ENCODE measurements around the gene ABHD2. TPM values are rescaled to one million over a fixed set of nuclear protein-coding genes. Genes with fewer than 3 reads are reported as not detected.

Gene ABHD2
- total RNA-seq, 1 donor from 2014 or later = 32.9 TPM

DNA sequence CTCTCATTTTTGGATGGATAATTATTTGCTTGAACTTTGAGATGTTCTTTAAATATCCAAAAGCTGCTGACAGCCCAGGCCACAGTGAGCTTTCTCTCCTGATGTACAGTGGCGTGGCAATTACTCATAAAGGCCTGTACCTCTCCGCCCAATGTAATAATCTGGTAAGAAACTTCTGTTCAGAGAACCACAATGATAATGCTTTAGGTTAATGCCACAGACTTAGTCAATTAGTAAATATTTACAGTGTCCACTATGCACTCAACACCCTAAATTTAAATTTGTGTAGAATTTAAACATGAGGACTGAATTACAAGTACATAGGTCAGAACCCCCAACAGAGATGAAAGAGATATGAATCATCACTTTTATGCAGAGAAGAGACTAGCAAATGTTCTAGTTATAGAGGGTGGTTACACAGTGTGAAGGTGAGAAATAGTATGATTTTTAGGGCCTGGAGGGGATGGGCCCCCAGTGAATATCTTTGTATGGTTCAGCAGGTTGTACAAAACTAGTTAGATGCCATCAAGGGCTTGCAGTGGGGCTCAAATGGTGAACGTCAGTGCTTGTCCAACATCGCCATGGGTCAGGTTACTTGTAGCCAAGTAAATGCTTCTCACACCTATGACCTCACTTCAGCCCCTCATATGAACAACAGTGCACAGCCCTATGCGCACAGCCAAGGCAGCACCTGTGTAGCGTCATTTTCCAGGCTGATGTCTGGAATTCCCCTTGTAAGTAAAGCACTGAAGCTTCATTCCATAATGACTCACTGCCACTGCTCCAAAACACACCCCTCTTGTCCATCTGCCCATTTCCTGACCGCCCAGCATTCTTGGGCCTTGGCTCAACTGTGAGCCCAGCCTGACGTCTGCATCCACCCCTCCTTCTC, 13.3 kb downstream of the ABHD2 start:
- no peak overlapping the region for H3K4me3 ChIP-seq (ENCODE audit: low read depth, low read length)
- DNase-seq (ENCODE audit: low read depth) = peak; percentile 97
- TF ChIP-seq, protein P1, sequence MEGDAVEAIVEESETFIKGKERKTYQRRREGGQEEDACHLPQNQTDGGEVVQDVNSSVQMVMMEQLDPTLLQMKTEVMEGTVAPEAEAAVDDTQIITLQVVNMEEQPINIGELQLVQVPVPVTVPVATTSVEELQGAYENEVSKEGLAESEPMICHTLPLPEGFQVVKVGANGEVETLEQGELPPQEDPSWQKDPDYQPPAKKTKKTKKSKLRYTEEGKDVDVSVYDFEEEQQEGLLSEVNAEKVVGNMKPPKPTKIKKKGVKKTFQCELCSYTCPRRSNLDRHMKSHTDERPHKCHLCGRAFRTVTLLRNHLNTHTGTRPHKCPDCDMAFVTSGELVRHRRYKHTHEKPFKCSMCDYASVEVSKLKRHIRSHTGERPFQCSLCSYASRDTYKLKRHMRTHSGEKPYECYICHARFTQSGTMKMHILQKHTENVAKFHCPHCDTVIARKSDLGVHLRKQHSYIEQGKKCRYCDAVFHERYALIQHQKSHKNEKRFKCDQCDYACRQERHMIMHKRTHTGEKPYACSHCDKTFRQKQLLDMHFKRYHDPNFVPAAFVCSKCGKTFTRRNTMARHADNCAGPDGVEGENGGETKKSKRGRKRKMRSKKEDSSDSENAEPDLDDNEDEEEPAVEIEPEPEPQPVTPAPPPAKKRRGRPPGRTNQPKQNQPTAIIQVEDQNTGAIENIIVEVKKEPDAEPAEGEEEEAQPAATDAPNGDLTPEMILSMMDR (conservative IDR thresholded peaks at IDR 0.05; ENCODE audit: low read depth, low read length) = no peak

DNA sequence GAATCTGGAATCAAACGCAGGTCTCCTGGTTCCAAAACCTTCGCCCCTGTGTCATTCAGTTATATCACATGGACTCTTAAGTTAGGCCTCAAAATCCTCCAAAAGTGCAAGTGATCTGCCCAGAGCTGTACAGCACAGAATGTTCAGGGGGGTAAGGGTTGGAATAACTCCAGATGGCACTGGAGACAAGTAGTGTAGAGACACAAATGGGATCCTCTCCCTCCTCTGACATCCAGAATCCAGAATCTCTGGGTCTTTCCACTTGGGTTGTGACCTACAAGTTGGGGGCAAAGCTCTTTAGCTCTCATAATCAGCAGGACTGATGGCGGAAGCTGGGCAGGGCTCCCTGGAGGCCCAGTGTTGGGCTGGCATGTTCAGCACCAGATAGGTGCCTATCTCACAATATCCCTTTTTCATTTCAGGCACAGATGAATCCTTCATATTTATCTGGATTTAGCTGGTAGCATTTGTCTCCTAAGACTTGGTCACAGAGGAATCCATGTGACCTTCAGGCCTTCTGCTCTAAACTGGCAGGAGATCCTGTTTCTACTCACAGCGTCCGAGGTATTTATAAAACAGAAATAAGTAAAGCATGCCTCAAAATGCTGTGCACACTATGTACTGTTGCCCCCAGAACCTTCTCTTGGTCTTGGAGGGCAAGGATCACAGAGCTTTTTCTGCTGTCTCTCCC, 15.4 kb downstream of the ABHD2 start:
- H3K4me3 ChIP-seq (ENCODE audit: low read depth, low read length) = no peak overlapping the region
- DNase-seq (ENCODE audit: low read depth) = no peak
- TF ChIP-seq, protein P1 (conservative IDR thresholded peaks at IDR 0.05; ENCODE audit: low read depth, low read length) = no peak

DNA sequence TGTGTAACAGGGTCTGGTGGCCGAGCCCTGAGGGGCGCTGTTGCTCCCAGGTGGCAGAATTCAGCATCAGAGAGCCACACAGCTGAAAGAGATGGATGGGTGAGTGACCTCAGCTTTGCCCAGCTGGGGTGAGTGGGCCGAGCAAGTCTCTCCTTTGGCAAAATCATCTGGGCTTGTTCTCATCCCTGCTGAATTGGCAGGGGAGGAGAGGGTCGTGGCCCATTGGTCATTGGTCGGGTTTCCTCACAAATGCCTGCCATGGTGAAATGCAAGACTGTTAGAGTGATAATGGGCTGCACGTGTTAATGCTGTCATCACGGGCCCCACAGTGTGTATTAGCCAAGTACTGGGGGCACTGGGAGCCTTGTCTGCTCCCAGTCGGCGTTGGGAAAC, 15.9 kb downstream of the ABHD2 start:
- no peak for DNase-seq (ENCODE audit: low read depth)
- TF ChIP-seq, protein P1 (conservative IDR thresholded peaks at IDR 0.05; ENCODE audit: low read depth, low read length) = peak; percentile 10
- H3K4me3 ChIP-seq (ENCODE audit: low read depth, low read length) = no peak overlapping the region

DNA sequence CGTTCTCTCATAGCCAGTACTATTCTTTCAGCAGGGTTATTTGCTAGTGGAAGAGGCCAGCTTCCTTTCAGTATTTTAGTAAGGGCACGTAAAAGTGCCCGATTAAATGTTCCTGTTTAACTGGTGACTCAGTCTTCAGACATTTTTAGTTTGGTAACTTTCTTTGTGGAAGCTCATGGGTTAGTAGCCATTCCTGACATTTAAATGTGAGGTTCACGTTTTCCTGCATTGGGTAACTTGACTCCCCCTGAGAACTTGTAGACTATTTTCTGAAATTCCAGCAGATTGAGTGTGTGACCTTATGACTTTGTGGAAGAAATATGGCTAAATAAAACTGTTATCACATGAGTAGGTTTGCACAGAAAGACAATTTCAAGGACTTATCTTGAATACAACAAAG, 16.9 kb downstream of the ABHD2 start:
- TF ChIP-seq, protein P1 (conservative IDR thresholded peaks at IDR 0.05; ENCODE audit: low read depth, low read length) = no peak
- peak; percentile 93 for DNase-seq (ENCODE audit: low read depth)
- no peak overlapping the region for H3K4me3 ChIP-seq (ENCODE audit: low read depth, low read length)

DNA sequence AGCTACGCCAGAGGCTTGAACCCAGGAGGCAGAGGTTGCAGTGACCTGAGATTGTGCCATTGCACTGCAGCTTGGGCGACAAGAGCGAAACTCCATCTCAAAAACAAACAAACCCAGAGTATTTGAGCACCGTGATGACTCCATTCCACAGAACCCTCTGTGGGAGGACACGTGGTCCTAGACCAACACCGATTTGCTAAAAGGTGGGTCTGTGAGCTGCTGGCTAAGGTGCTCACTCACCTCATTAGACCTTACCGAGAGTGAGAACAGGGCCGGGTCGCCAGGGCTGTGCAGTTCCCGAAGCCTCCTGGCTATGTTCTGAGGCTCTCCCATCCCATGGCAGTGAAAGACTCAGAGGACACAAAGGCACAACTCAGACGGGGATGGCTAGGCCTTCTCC, 17.9 kb downstream of the ABHD2 start:
- no peak overlapping the region for H3K4me3 ChIP-seq (ENCODE audit: low read depth, low read length)
- DNase-seq (ENCODE audit: low read depth) = no peak
- TF ChIP-seq, protein P1 (conservative IDR thresholded peaks at IDR 0.05; ENCODE audit: low read depth, low read length) = no peak

DNA sequence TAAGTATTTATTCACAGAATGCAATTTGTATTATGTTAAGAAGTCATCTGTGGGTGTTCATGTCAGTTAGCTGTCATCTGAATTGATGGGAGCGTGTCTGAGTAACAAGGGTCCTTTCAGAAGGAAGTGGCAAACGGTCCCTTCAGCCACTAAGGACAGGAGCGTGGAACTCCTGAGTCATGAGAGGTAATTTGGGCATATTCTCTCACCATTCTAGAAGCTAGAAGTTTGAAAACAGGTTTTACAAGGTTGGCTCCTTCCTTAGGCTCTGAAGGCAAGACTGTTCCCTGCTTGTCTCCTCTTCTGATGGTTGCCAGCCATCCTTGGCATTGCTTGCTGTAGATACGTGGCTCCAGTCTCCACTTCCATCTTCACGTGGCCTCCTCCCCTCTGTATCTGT, 19.7 kb downstream of the ABHD2 start:
- TF ChIP-seq, protein P1 (conservative IDR thresholded peaks at IDR 0.05; ENCODE audit: low read depth, low read length) = no peak
- no peak for DNase-seq (ENCODE audit: low read depth)
- no peak overlapping the region for H3K4me3 ChIP-seq (ENCODE audit: low read depth, low read length)

Data from epithelial cell of proximal tubule (primary cell).